Endothelial cell of umbilical vein (primary cell): ENCODE data around the gene NHS. TPM values are rescaled to one million over a fixed set of nuclear protein-coding genes. Genes with fewer than 3 reads are reported as not detected.

Source experiments
- BruUV-seq: library from RNA; stranded (reverse); fragments of 400-500 nt; replicated peaks from 2 replicates; lab custom pipeline; 2021; lab: Mats Ljungman, UMichigan
- CTCF ChIA-PET: fragments of 300-600, 350-600 bp; sonication (Branson Sonifier 250); formaldehyde crosslinking; loops from one replicate; lab custom pipeline; 2021; ENCODE audit warnings: antibody characterized with exemption, inconsistent platforms; lab: Charles Lee
- POLR2A ChIA-PET: fragments of 300-600, 350-600 bp; sonication (Branson Sonifier 250); formaldehyde crosslinking; loops from one replicate; lab custom pipeline; 2021; ENCODE audit warnings: antibody characterized with exemption, inconsistent platforms; lab: Charles Lee
- DNase-seq: peaks from one replicate; pipeline ENCODE4 v3.0.0-alpha.2; 2011; ENCODE audit warnings: low read depth, low spot score
- FAIRE-seq: peaks from 2 replicates; lab custom pipeline; 2011; peaks lifted over from hg19 to GRCh38; lab: Jason Lieb, UNC
- H2AFZ ChIP-seq: 2 replicates; pipeline ENCODE4 v1.6.0; 2012; ENCODE audit warnings: low read depth, low read length, control low read depth, inconsistent platforms
- H3K27ac ChIP-seq: 2 replicates; pipeline ENCODE4 v1.5.1; 2011; ENCODE audit warnings: low read depth, mild to moderate bottlenecking, control low read depth, low read length, moderate library complexity; ENCODE audit not compliant: insufficient read depth
- H3K27me3 ChIP-seq, 2 experiments: 2 replicates each; pipeline versions ENCODE4 v1.6.0 to v1.6.1; 2011; ENCODE audit warnings: low read length in 2 of 2, mixed read lengths in 1 of 2; ENCODE audit not compliant: control insufficient read depth in 2 of 2, insufficient read depth in 2 of 2
- H3K36me3 ChIP-seq, 2 experiments: 2 replicates in 1 of 2; 3 replicates in 1 of 2; pipeline ENCODE4 v1.5.1; 2011; ENCODE audit warnings: low read length in 2 of 2, mild to moderate bottlenecking in 1 of 2, moderate library complexity in 1 of 2; ENCODE audit not compliant: control insufficient read depth in 2 of 2, insufficient read depth in 2 of 2; ENCODE audit errors: extremely low read depth in 1 of 2
- H3K4me1 ChIP-seq: 3 replicates; pipeline ENCODE4 v1.5.1; 2011; ENCODE audit warnings: mild to moderate bottlenecking, low read length; ENCODE audit not compliant: control insufficient read depth, insufficient read depth; ENCODE audit errors: extremely low read depth
- H3K4me2 ChIP-seq: 2 replicates; pipeline ENCODE4 v1.6.1; 2011; ENCODE audit warnings: low read length, control low read depth, mixed read lengths; ENCODE audit not compliant: insufficient read depth
- H3K4me3 ChIP-seq, 3 experiments: fragments of 200-600 bp in 1 of 3; sonication (generic), shearing (Covaris generic) in 1 of 3; replicated peaks in 1 of 3; 2 replicates each; pipeline ENCODE4 v1.5.1; 2011 to 2016; ENCODE audit warnings: control low read depth in 3 of 3, low read length in 3 of 3, mild to moderate bottlenecking in 2 of 3, inconsistent platforms in 1 of 3, low read depth in 1 of 3, moderate library complexity in 1 of 3; ENCODE audit not compliant: insufficient read depth in 1 of 3
- H3K79me2 ChIP-seq: 2 replicates; pipeline ENCODE4 v1.6.0; 2012; ENCODE audit warnings: low read length, inconsistent platforms; ENCODE audit not compliant: control insufficient read depth, insufficient read depth
- H3K9ac ChIP-seq: replicated peaks from 2 replicates; pipeline ENCODE3; 2011; ENCODE audit warnings: low read length, control low read depth; ENCODE audit not compliant: insufficient read depth; ENCODE audit errors: extremely low read depth
- H3K9me1 ChIP-seq: replicated peaks from 3 replicates; pipeline ENCODE4 v1.6.0; 2011; ENCODE audit warnings: mild to moderate bottlenecking, low read length; ENCODE audit not compliant: control insufficient read depth, insufficient read depth; ENCODE audit errors: extremely low read depth
- H3K9me3 ChIP-seq: replicated peaks from 2 replicates; pipeline ENCODE4 v1.5.1; 2012; ENCODE audit warnings: low read length, inconsistent platforms; ENCODE audit not compliant: control insufficient read depth, insufficient read depth
- H4K20me1 ChIP-seq: replicated peaks from 2 replicates; pipeline ENCODE3; 2011; ENCODE audit warnings: mild to moderate bottlenecking, low read length; ENCODE audit not compliant: control insufficient read depth, insufficient read depth; ENCODE audit errors: extremely low read depth
- CTCF ChIP-seq, 2 donors: IDR thresholded peaks; 1 replicate in 1 of 2; 2 replicates in 1 of 2; pipeline ENCODE4 v1.5.1; 2011; ENCODE audit warnings: low read length in 2 of 2, mild to moderate bottlenecking in 2 of 2, moderate library complexity in 2 of 2, control low read depth in 1 of 2, inconsistent platforms in 1 of 2, low read depth in 1 of 2; ENCODE audit not compliant: insufficient read depth in 1 of 2; ENCODE audit errors: extremely low read depth in 1 of 2
- EZH2 ChIP-seq: IDR thresholded peaks from 2 replicates; pipeline ENCODE4 v1.6.1; 2012; ENCODE audit warnings: borderline replicate concordance, low read depth, mild to moderate bottlenecking, moderate library complexity, low read length, inconsistent platforms; ENCODE audit not compliant: severe bottlenecking
- FOS ChIP-seq: IDR thresholded peaks from 2 replicates; pipeline ENCODE4 v1.6.1; 2011; ENCODE audit warnings: mild to moderate bottlenecking, low read length, moderate library complexity, borderline replicate concordance; ENCODE audit not compliant: insufficient read depth
- GATA2 ChIP-seq: IDR thresholded peaks from 2 replicates; pipeline ENCODE4 v1.7.0; 2011; ENCODE audit warnings: low read depth, mild to moderate bottlenecking, moderate library complexity, mixed read lengths, low read length; ENCODE audit not compliant: insufficient read length, insufficient read depth
- JUN ChIP-seq: IDR thresholded peaks from 2 replicates; pipeline ENCODE4 v1.6.1; 2011; ENCODE audit warnings: borderline replicate concordance, low read depth; ENCODE audit not compliant: insufficient read length, insufficient read depth
- MAX ChIP-seq: IDR thresholded peaks from 2 replicates; pipeline ENCODE4 v1.6.1; 2011; ENCODE audit not compliant: insufficient read depth, insufficient read length
- MYC ChIP-seq: IDR thresholded peaks from one replicate; pipeline ENCODE4 v1.6.1; 2011; ENCODE audit warnings: mild to moderate bottlenecking, low read depth, low read length
- POLR2A ChIP-seq: IDR thresholded peaks from 2 replicates; pipeline ENCODE4 v1.6.1; 2012; ENCODE audit warnings: low read depth, mild to moderate bottlenecking, control low read depth, low read length
- POLR2AphosphoS5 ChIP-seq: IDR thresholded peaks from 2 replicates; pipeline ENCODE4 v1.6.1; 2012; ENCODE audit warnings: low read depth, mild to moderate bottlenecking, control low read depth, low read length, moderate library complexity; ENCODE audit not compliant: insufficient read depth
- dilution Hi-C: fragments of 300-500 bp; cut with MboI; formaldehyde crosslinking; loops from one replicate; pipeline ENCODE4 v1.15.0; 2019; ENCODE audit warnings: low sequenced_read_pairs; ENCODE audit not compliant: extremely low pct_ligation_motif_present
- intact Hi-C: fragments of 100-400 bp; cut with micrococcal nuclease; formaldehyde crosslinking; loops from one replicate; pipeline ENCODE4 v1.10.0; 2022
- polyA plus RNA-seq, 4 experiments: library from polyadenylated mRNA; depleted of rRNA in 3 of 4; stranded (reverse) in 3 of 4; unstranded in 1 of 4; fragments of >200 nt; gene quantifications; 2 replicates each; pipeline versions ENCODE4 v1.2.1 to v1.2.3, GENCODE V29; 2011 to 2012; ENCODE audit warnings: missing spikeins in 1 of 4
- total RNA-seq: library from RNA; stranded (reverse); gene quantifications from 2 replicates; pipeline ENCODE4 v1.2.3, GENCODE V29; 2021

The NHS gene
- total and polyA plus RNA-seq, 2 donors (not counting 3 experiments of a cell fraction or from before 2014, with no cell fraction given): 0.07 to 0.46 TPM

GRCh38 chrX:17472424-17472823 is 97.4 kb downstream of the NHS start:
- no peaks in the 10 kb centered on the region for H4K20me1 ChIP-seq
- FAIRE-seq (no peak), DNase-seq (no peak)
- dilution Hi-C loops: no loop called here
- CTCF ChIA-PET: no interaction called here
- no TSS peak for BruUV-seq
- H3K4me1 ChIP-seq: no peaks in the 10 kb centered on the region
- POLR2A ChIA-PET: no interaction called here
- H3K4me2 ChIP-seq: no peak overlapping the region
- H3K9me3 ChIP-seq: no peaks in the 10 kb centered on the region
- no peak for TF ChIP-seq CTCF (IDR thresholded peaks at IDR 0.05; ENCODE audit: extremely low read depth in 1 of 2, insufficient read depth in 1 of 2, low read depth in 1 of 2, low read length in 2 of 2)
- no peak for TF ChIP-seq POLR2AphosphoS5
- no peak for TF ChIP-seq POLR2A
- no peak for TF ChIP-seq GATA2
- TF ChIP-seq EZH2: no peak
- TF ChIP-seq MAX: no peak
- no peak for TF ChIP-seq MYC
- no peak for TF ChIP-seq JUN
- TF ChIP-seq FOS: no peak
- no peak overlapping the region for H3K9ac ChIP-seq
- no peaks in the 10 kb centered on the region for H3K36me3 ChIP-seq
- H3K4me3 ChIP-seq: no peak overlapping the region
- intact Hi-C loops: no loop called here
- H3K79me2 ChIP-seq: no peaks in the 10 kb centered on the region
- H3K27me3 ChIP-seq: no peaks in the 10 kb centered on the region
- H2AFZ ChIP-seq: no peak overlapping the region
- H3K27ac ChIP-seq: no peak overlapping the region
- no peaks in the 10 kb centered on the region for H3K9me1 ChIP-seq
